HG03159 (cell line): ENCODE data around the gene FAM209B.
"Not testable (repeated sequence)": the region's sequence is repeated elsewhere in the genome, so short reads cannot be mapped to it uniquely, and the experiment has no call there.

Source experiments
- ATAC-seq: cut with Tn5 transposase; IDR thresholded peaks from one replicate; pipeline ENCODE4 v1.9.1; 2021; ENCODE audit warnings: mild to moderate bottlenecking, moderate library complexity; ENCODE audit not compliant: unreplicated experiment

FAM209B gene

GRCh38 chr20:56532946-56533345 is at the start of gene FAM209B:
TSS of gene FAM209B (plus strand) at chr20:56533246. CDS start at chr20:56533342, 96 bp downstream.
- ATAC-seq, result not testable (repeated sequence)

DNA sequence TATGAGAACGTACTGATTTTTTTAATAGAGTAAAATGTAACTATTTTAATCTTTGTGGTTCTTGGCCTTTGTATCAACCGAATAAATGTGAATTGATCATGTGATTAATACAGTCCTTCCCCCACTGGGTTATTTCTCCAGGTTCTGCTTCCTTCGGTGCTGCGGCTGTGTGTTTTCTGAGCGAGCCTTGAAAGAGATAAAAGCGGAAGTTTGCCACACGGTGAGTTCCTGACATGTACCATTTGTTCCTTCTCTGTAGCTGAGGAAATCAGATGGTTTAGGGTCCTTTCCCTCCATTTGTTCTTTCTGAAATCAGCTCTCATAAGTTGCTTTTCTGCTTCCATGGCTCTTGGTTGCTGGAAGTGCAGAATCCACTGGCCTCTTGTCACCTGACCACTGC is 49.1 kb upstream of the FAM209B start:
- no peak for ATAC-seq

DNA sequence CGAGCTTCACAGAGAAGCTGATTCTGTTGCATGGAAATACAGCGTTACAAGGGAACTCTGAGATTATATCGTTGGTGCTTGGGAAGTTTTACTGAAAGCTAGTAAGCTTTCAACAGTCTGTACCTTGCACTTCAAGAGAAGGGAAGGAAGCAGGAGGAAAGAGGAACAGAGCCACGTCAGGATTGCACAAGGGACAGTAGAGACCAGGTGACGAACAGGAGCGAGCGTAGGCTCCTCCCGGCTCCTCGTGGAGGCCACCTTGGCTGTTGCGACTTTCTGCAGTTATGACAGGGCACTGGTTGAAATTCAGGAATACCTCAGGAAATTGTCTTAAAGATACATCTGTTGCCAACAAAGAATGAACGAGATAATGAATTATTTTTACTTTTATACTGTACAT is 45.8 kb upstream of the FAM209B start:
- ATAC-seq, result no peak

GRCh38 chr20:56488566-56488965 is 44.5 kb upstream of the FAM209B start:
- no peak for ATAC-seq

- no peak for ATAC-seq
Observed at GRCh38 chr20:56501116-56501515, 31.9 kb upstream of the FAM209B start.

DNA sequence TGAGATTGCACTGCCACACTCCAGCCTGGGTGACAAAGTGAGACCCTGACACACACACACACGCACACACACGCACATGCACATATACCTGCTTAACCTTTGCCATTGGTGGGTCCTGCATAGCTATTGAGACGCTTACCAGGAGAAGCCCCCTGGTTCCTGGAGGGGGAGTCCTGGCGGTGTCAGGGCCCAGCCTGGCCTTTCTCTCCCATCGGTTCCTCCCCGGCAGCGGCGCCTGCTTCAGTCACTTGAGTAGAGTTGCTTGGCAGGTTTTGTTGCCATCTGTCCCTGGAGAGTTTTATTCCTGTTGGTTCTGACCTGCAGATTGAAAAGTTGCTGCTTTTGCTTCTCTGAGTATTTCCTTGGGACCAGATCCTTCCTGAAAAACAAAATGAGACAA is 29.1 kb upstream of the FAM209B start:
- no peak for ATAC-seq

- ATAC-seq, result no peak
Observed at GRCh38 chr20:56504373-56505005, 28.6 kb upstream of the FAM209B start.

GRCh38 chr20:56506103-56506502 is 26.9 kb upstream of the FAM209B start:
- ATAC-seq, result no peak

- ATAC-seq, result no peak
Observed at GRCh38 chr20:56511926-56512325, 21.1 kb upstream of the FAM209B start.

- no peak for ATAC-seq
Observed at GRCh38 chr20:56513161-56514150, 19.6 kb upstream of the FAM209B start.

GRCh38 chr20:56516631-56517030 is 16.4 kb upstream of the FAM209B start:
- ATAC-seq, result no peak

GRCh38 chr20:56517211-56517610 is 15.8 kb upstream of the FAM209B start:
- no peak for ATAC-seq

- ATAC-seq, result no peak
Observed at GRCh38 chr20:56517641-56518040, 15.4 kb upstream of the FAM209B start.

GRCh38 chr20:56518126-56518525 is 14.9 kb upstream of the FAM209B start:
- no peak for ATAC-seq

DNA sequence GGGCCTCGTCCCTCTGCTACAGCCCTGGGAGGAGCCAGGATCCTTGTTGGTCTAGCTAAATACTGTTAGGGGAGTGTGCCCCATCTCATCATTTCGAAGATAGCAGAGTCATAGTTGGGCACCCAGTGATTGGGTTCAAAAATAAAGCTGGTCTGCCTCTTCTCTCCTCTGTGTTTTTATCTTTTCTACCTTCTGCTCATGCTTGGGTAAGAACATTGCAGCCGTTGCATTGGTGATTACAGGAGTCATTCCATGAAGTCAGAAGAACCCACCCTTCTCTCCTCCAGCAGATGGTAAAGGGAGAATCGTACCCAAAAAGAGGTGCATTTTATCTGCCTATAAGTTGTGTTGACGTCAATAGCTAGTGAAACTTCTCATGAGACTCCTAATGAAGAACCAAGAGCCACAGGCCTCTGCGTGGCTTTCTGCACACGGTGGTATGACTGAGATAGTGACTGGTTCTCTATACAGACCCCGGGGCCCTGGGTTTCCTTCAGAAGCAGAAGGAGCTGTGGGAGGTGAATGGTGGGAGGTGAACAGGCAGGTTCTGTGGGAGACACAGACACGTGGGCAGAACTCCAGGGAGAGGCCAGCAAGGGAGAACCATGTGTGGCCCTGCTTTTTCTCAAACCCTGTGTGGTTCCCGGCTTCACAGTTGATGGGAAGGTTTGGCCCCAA is 14.2 kb upstream of the FAM209B start:
- ATAC-seq, result no peak

DNA sequence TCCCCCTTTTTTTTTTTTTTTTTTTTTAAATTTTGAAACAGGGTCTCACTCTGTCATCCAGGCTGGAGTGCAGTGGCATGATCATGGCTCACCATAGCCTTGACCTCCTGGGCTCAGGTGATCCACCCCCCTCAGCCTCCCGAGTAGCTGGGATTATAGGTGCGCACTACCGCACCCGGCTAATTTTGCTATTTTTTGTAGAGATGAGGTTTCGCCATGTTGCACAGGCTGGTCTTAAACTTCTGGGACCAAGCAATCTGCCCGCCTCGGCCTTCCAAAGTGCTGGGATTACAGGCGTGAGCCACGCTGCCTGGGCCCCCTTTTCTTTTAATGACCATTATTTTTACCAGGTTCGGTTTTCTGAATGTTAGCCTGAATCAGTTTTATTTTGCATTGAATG is 13.5 kb upstream of the FAM209B start:
- ATAC-seq, result no peak

DNA sequence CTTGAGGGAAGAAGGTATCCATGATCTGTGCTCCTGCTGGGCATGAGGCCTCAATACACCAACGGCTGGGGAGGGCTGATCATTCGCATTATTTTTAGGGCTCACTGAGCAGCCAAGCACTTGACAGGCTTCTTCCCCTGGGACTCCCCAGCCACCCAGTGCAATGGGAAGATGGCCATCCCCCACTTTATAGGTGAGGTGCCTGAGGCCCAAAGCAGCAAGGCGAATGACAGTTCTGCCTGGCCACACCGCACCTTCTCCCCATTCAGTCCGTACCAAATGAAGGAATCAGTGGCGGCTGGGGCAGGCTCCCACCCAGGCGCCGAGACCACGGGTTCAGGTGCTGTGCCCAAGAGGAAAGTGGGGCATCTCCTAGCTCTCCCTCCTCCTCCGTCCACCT is 12.9 kb upstream of the FAM209B start:
- no peak for ATAC-seq

GRCh38 chr20:56520746-56521354 is 12.2 kb upstream of the FAM209B start:
- not testable (repeated sequence) for ATAC-seq

- ATAC-seq, result no peak
Observed at GRCh38 chr20:56522311-56522710, 10.7 kb upstream of the FAM209B start.

DNA sequence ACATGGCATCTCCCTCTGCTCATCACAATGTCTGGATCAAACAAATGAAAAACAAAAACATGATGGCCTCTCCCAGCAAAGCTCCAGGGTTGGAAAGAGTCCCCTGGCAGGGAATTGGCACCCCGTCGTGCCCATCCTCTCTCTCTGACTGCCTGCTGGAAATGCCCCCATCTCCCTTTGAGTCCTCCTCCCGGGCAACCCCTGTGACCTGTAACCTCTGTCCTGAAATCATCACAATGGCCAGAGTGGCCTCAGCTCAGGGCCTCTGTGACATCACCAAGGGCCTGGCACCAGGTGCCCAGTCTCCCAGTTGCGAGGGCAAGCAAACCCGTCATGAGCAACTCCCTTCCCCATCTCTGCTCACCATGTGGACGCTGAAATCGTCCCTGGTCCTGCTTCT is 8.6 kb upstream of the FAM209B start, which contains the start of gene FAM209A:
Gene FAM209A, plus strand, starts transcription at position 301 of the 400 bp plus-strand sequence. Its CDS starts 65 bp downstream, at position 366.
- not testable (repeated sequence) for ATAC-seq

- ATAC-seq, result no peak
Observed at GRCh38 chr20:56527521-56527920, 5.5 kb upstream of the FAM209B start.
